IPS-NIHi11 (cell line): ENCODE results near the gene ZNF592.
A peak's percentile ranks its signal among the peaks of the same experiment; 100 is the strongest.

Source experiments
- DNase-seq: peaks from one replicate; pipeline ENCODE4 v3.0.0; 2012; ENCODE audit warnings: mixed read lengths, low spot score

Gene ZNF592

DNA sequence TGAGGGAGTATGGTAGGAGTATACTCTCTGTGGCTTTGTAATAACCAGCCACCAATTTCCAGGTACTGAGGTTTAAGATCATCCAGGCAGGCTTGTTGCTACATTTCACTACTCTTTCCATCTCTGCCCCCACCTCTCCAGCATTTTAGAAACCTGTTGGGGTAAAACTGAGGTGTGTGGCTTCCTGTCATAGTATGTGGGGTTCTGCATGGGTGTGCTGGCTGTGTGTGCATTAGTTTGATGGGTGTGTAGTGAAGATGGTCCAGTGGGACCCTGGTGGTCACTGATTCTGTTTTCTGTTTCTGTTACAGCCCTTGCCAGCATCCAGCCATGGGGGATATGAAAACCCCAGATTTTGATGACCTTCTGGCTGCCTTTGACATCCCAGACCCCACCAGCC, 34.0 kb downstream of the ZNF592 start:
- DNase-seq, result no peak

- peak; percentile 52 for DNase-seq
These were observed 35.3 kb downstream of the ZNF592 start for GRCh38 chr15:84783493-84784251.

DNA sequence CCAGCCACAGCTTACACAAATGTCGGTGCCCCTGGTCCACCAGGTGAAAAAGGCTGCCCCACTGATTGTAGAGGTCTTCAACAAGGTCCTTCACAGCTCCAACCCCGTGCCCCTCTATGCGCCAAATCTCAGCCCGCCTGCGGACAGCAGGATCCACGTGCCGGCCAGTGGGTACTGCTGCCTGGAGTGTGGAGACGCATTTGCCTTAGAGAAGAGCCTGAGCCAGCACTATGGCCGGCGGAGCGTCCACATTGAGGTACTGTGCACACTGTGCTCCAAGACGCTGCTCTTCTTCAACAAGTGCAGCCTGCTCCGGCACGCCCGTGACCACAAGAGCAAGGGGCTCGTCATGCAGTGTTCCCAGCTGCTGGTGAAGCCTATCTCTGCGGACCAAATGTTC, 35.9 kb downstream of the ZNF592 start:
- no peak for DNase-seq

DNA sequence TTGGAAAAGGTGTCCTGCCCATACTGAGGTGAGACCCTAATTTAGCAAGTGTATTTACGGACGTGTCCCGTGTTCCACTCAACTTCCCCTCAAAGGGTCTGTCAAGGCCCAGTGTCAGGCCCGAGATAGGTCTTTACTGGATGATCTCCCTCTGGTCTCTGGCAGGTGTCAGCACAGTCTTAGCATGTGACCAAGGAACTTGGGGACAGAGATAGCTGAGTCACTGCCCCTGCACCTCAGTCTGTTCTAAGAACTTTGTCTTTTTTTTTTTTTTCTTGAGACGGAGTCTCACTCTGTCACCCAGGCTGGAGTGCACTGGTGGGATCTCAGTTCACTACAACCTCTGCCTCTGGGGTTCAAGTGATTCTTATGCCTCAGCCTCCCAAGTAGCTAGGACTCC, 36.7 kb downstream of the ZNF592 start:
- no peak for DNase-seq

- no peak for DNase-seq
These were observed 40.1 kb downstream of the ZNF592 start for GRCh38 chr15:84788500-84788899.

- DNase-seq, result no peak
These were observed 41.4 kb downstream of the ZNF592 start for GRCh38 chr15:84789762-84790161.

DNA sequence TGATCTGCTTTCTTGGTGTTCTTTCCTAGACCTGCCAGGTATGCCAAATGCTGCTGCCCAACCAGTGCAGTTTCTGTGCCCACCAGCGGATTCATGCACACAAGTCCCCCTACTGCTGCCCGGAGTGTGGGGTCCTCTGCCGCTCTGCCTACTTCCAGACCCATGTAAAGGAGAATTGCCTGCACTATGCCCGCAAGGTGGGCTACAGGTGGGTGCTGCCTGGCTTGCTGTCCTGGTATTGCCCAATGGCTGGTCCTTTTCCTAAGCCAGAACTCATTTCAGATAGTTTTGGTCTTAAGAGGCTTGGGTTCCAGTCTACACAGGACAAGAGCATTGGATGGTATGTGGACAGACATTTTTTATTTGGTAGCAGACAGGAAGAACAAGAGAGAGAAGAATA, 42.3 kb downstream of the ZNF592 start:
- no peak for DNase-seq

- DNase-seq, result no peak
These were observed 43.4 kb downstream of the ZNF592 start for GRCh38 chr15:84791763-84792162.

- DNase-seq, result no peak
These were observed 45.2 kb downstream of the ZNF592 start for GRCh38 chr15:84793431-84794161.

GRCh38 chr15:84794162-84794547, 45.8 kb downstream of the ZNF592 start:
- DNase-seq, result no peak

DNA sequence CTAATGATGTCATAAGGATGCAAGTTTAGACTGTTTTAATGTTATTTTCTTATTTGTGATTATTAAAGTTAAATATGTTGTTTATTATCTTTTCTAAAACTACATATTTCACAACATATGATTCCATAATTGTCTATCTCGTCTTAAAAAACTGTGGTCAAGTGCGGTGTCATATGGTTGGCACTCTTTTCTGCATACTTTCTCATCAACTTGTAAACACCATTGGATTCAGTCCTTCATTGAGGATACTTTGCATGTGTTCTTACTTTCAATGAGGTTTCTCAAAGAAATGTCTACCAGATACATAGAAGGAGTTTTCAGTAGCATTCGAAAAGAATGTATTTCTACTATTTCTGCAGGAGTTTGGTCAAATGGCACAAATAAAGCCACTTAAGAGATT, 46.8 kb downstream of the ZNF592 start:
- no peak for DNase-seq

DNA sequence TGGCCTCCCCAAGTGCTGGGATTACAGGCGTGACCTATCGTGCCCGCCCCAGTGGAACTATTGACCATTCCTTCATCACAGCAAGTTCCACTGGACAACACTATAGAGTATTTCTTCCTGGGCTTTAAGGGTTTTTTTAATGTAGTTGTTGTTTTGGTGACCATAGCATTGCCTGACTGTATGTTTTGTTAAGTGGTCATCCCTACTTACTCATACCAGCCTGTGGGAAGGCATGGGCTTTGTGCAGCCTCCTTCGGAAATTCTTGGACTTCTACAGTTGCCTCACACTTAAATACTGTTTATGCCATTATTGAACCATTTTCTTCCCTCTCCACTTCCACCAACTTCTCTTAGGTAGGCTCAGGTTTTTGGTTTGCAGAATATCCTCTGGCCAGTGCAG, 48.8 kb downstream of the ZNF592 start:
- no peak for DNase-seq

GRCh38 chr15:84797801-84798200, 49.4 kb downstream of the ZNF592 start:
- DNase-seq, result no peak

GRCh38 chr15:84798436-84798946, 50.1 kb downstream of the ZNF592 start:
- no peak for DNase-seq

- no peak for DNase-seq
These were observed 51.3 kb downstream of the ZNF592 start for GRCh38 chr15:84799511-84800187.

- DNase-seq, result no peak
These were observed 52.0 kb downstream of the ZNF592 start for GRCh38 chr15:84800365-84800806.

GRCh38 chr15:84804005-84804900, 55.9 kb downstream of the ZNF592 start:
- DNase-seq, result no peak

DNA sequence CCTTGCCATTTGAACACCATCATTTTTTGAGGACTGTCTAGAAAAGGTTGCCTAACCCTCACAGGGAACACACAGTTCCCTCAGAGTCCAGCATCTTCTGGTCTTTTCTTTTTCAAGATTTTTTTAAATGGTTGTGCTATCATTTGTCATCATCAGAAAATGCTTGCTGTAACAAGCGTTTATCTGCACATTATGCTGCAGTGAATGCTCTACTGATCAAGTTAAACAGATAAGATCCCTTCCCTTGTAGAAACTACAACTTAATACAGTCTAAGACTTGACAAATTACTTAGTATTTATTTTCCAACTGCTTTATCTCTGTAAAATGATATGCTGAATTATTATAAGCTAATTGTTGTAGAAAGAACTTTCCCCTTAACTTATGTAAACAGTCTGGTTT, 56.8 kb downstream of the ZNF592 start:
- no peak for DNase-seq

- DNase-seq, result no peak
These were observed 58.8 kb downstream of the ZNF592 start for GRCh38 chr15:84807228-84807627.

DNA sequence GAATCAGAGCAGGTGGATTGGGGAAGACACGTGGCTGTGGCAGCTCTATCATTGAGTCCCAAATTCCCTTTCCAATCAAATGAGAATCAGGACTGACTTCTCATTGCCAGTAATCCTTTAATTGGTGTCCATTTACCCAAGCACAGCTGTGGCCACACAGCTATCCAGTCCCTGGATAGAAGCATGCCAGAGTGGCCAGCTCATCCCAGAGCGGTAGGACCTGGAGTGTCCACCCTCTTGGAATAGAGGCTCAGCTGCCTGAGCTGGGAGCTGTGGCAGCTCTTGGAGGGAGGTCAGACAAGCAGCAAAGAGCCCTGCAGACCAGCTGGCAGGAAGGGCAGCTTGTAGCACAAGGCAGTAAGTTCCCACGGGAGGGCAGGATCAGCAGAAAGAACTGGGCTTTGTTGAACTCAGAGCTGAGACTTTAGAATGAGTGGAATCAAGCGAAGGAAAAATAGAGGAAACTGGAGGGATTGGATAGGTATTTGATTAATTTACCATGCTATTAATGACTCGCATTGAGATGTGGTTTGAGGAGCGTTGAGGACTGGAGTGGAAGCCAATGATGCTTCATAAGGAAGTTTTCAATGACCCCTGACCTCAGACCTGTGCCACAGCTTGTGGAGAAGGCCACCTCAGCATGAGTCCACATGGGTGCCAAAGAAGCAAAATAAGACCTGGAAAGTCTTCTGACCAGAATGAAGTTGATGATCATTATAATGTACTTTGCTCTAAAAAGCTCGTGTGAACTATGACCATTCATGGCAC, 61.9 kb downstream of the ZNF592 start:
- no peak for DNase-seq

GRCh38 chr15:84811151-84811550, 62.8 kb downstream of the ZNF592 start:
- DNase-seq, result no peak
